Chondrocyte (in vitro differentiated cells): Measurements from ENCODE around the gene MCM7. TPM values are rescaled to one million over a fixed set of nuclear protein-coding genes. Genes with fewer than 3 reads are reported as not detected.

Source experiments
- DNase-seq: peaks from one replicate; pipeline ENCODE4 v3.0.0; 2021; ENCODE audit warnings: mixed read lengths, low spot score
- H3K27ac Mint-ChIP-seq: one replicate; pipeline ENCODE4 v1.8.0; 2021; ENCODE audit warnings: mild to moderate bottlenecking, moderate library complexity, mixed read lengths; ENCODE audit not compliant: unreplicated experiment
- H3K27me3 Mint-ChIP-seq: 2 replicates; pipeline ENCODE4 v1.8.0; 2021; ENCODE audit warnings: low read depth, mixed read lengths
- H3K36me3 Mint-ChIP-seq: 2 replicates; pipeline ENCODE4 v1.8.0; 2021; ENCODE audit warnings: low read depth, mixed read lengths
- H3K4me1 Mint-ChIP-seq: 2 replicates; pipeline ENCODE4 v1.8.0; 2021; ENCODE audit warnings: low read depth, mild to moderate bottlenecking, mixed read lengths
- H3K4me3 Mint-ChIP-seq: one replicate; pipeline ENCODE4 v1.8.0; 2021; ENCODE audit warnings: mild to moderate bottlenecking, moderate library complexity, mixed read lengths; ENCODE audit not compliant: unreplicated experiment
- H3K9me3 Mint-ChIP-seq: 2 replicates; pipeline ENCODE4 v1.8.0; 2021; ENCODE audit warnings: low read depth, mixed read lengths
- CTCF ChIP-seq: fragments of 200-600 bp; sonication (generic); IDR thresholded peaks from 2 replicates; pipeline ENCODE4 v1.5.0; 2021; ENCODE audit warnings: antibody characterized with exemption, mild to moderate bottlenecking, moderate library complexity
- total RNA-seq: library from RNA; stranded (reverse); gene quantifications from 3 replicates; pipeline ENCODE4 v1.2.1, GENCODE V29; 2021

The MCM7 gene
- total RNA-seq, 1 donor from 2014 or later = 34.0 TPM

DNA sequence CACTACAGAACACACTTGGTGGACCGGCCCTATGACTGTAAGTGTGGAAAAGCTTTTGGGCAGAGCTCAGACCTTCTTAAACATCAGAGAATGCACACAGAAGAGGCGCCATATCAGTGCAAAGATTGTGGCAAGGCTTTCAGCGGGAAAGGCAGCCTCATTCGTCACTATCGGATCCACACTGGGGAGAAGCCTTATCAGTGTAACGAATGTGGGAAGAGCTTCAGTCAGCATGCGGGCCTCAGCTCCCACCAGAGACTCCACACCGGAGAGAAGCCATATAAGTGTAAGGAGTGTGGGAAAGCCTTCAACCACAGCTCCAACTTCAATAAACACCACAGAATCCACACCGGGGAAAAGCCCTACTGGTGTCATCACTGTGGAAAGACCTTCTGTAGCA, 37.0 kb downstream of the MCM7 start:
- no peaks in the 10 kb centered on the region for H3K9me3 Mint-ChIP-seq
- no peaks in the 10 kb centered on the region for H3K27me3 Mint-ChIP-seq
- H3K4me1 Mint-ChIP-seq = no peaks in the 10 kb centered on the region
- no peak overlapping the region for H3K27ac Mint-ChIP-seq
- DNase-seq = no peak
- H3K4me3 Mint-ChIP-seq = no peak overlapping the region
- H3K36me3 Mint-ChIP-seq = peaks cover 27% of the 10 kb centered on the region
- TF ChIP-seq CTCF = no peak

DNA sequence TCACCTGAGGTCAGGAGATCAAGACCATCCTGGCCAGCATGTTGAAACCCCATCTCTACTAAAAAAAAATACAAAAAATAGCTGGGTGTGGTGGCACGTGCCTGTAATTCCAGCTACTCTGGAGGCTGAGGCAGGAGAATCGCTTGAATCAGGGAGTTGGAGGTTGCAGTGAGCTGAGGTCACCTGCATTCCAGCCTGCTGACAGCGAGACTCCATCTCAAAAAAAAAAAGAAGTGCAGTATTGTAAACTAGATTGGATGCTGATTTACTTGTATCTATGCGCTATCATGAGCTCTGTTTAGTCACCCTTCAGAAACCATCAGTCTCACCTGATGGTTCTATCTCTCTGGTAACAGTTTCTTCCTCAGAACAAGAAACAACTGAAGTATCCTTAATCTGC, 37.8 kb downstream of the MCM7 start:
- Mint-ChIP-seq H3K9me3 (no peaks in the 10 kb centered on the region), H3K27ac (no peak overlapping the region), H3K4me1 (no peaks in the 10 kb centered on the region), H3K36me3 (peaks cover 29% of the 10 kb centered on the region), H3K27me3 (no peaks in the 10 kb centered on the region), H3K4me3 (no peak overlapping the region)
- DNase-seq = no peak
- no peak for TF ChIP-seq CTCF

- Mint-ChIP-seq H3K4me1 (no peaks in the 10 kb centered on the region), H3K27ac (no peak overlapping the region), H3K9me3 (no peaks in the 10 kb centered on the region), H3K36me3 (peaks cover 33% of the 10 kb centered on the region), H3K27me3 (no peaks in the 10 kb centered on the region), H3K4me3 (no peak overlapping the region)
- no peak for TF ChIP-seq CTCF
- no peak for DNase-seq
These were observed 39.5 kb downstream of the MCM7 start for GRCh38 chr7:100061518-100062193.

- TF ChIP-seq CTCF = no peak
- DNase-seq = no peak
- Mint-ChIP-seq H3K4me1 (no peaks in the 10 kb centered on the region), H3K27ac (no peak overlapping the region), H3K36me3 (peaks cover 30% of the 10 kb centered on the region), H3K4me3 (no peak overlapping the region), H3K9me3 (no peaks in the 10 kb centered on the region), H3K27me3 (no peaks in the 10 kb centered on the region)
These were observed 41.9 kb downstream of the MCM7 start for GRCh38 chr7:100059251-100059739.

GRCh38 chr7:100057006-100057405, 44.2 kb downstream of the MCM7 start:
- TF ChIP-seq CTCF = no peak

More at GRCh38 chr7:100057006-100057405, 44.2 kb downstream of the MCM7 start:
- no peaks in the 10 kb centered on the region for H3K4me1 Mint-ChIP-seq
- no peak overlapping the region for H3K27ac Mint-ChIP-seq
- H3K9me3 Mint-ChIP-seq = no peaks in the 10 kb centered on the region
- H3K27me3 Mint-ChIP-seq = no peaks in the 10 kb centered on the region
- no peak overlapping the region for H3K4me3 Mint-ChIP-seq
- no peak for DNase-seq
- H3K36me3 Mint-ChIP-seq = peaks cover 21% of the 10 kb centered on the region
